Ishikawa (cell line): ENCODE results near the gene RPN2.

ENCODE experiments used
- CEBPB ChIP-seq: IDR thresholded peaks from 2 replicates; pipeline ENCODE4 v1.6.1; 2012
- CREB1 ChIP-seq: IDR thresholded peaks from 2 replicates; pipeline ENCODE4 v1.6.1; 2012; ENCODE audit warnings: low read depth
- EGR1 ChIP-seq: IDR thresholded peaks from 2 replicates; pipeline ENCODE4 v1.6.1; 2012
- EP300 ChIP-seq: IDR thresholded peaks from 2 replicates; pipeline ENCODE4 v1.6.1; 2012; ENCODE audit warnings: borderline replicate concordance
- FOXM1 ChIP-seq: IDR thresholded peaks from 2 replicates; pipeline ENCODE4 v1.6.1; 2012; ENCODE audit warnings: low read depth, borderline replicate concordance
- NFIC ChIP-seq: IDR thresholded peaks from 2 replicates; pipeline ENCODE4 v1.6.1; 2012
- RAD21 ChIP-seq: IDR thresholded peaks from 2 replicates; pipeline ENCODE4 v1.6.1; 2012; ENCODE audit warnings: low read depth
- TAF1 ChIP-seq: IDR thresholded peaks from 2 replicates; pipeline ENCODE4 v1.6.1; 2012; ENCODE audit warnings: low read depth, mild to moderate bottlenecking
- TCF12 ChIP-seq: IDR thresholded peaks from 2 replicates; pipeline ENCODE4 v1.6.1; 2012; ENCODE audit warnings: low read depth
- TEAD4 ChIP-seq: IDR thresholded peaks from 2 replicates; pipeline ENCODE4 v1.6.1; 2012
- YY1 ChIP-seq: IDR thresholded peaks from 2 replicates; pipeline ENCODE4 v1.6.1; 2012; ENCODE audit warnings: low read depth
- ZBTB7A ChIP-seq: IDR thresholded peaks from 2 replicates; pipeline ENCODE4 v1.6.1; 2012; ENCODE audit warnings: low read depth
- TF ChIP-seq, protein P1 (sequence below): IDR thresholded peaks from 2 replicates; pipeline ENCODE4 v1.6.1; 2012; ENCODE audit warnings: low read depth, mild to moderate bottlenecking
- TF ChIP-seq, protein P2 (sequence below): IDR thresholded peaks from 2 replicates; pipeline ENCODE4 v1.6.1; 2012
- TF ChIP-seq, protein P3 (sequence below): IDR thresholded peaks from 2 replicates; pipeline ENCODE4 v1.6.1; 2012

Gene RPN2

DNA sequence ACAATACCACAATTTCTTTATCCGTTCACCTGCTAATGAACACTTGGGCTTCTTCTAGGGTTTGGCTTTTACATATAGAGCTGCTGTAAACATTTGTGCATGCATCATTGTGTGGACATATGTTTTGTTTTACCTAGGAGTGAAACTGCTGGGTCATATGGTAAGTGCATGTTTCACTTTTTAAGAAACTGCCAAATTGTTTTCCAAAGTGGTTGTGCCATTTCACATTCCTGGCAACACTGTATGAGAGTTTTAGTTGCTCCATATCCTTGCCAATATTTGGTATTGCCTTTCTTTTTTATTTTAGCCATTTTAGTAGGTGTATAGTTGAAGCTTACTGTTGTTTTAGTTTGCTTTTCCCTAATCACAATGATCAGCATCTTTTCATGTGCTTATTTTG, 14.1 kb upstream of the RPN2 start:
- no peak for TF ChIP-seq TCF12
- TF ChIP-seq, protein P1, sequence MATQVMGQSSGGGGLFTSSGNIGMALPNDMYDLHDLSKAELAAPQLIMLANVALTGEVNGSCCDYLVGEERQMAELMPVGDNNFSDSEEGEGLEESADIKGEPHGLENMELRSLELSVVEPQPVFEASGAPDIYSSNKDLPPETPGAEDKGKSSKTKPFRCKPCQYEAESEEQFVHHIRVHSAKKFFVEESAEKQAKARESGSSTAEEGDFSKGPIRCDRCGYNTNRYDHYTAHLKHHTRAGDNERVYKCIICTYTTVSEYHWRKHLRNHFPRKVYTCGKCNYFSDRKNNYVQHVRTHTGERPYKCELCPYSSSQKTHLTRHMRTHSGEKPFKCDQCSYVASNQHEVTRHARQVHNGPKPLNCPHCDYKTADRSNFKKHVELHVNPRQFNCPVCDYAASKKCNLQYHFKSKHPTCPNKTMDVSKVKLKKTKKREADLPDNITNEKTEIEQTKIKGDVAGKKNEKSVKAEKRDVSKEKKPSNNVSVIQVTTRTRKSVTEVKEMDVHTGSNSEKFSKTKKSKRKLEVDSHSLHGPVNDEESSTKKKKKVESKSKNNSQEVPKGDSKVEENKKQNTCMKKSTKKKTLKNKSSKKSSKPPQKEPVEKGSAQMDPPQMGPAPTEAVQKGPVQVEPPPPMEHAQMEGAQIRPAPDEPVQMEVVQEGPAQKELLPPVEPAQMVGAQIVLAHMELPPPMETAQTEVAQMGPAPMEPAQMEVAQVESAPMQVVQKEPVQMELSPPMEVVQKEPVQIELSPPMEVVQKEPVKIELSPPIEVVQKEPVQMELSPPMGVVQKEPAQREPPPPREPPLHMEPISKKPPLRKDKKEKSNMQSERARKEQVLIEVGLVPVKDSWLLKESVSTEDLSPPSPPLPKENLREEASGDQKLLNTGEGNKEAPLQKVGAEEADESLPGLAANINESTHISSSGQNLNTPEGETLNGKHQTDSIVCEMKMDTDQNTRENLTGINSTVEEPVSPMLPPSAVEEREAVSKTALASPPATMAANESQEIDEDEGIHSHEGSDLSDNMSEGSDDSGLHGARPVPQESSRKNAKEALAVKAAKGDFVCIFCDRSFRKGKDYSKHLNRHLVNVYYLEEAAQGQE: no peak
- no peak for TF ChIP-seq EP300
- TF ChIP-seq TAF1: no peak
- TF ChIP-seq EGR1: no peak
- no peak for TF ChIP-seq CEBPB
- TF ChIP-seq RAD21: no peak
- TF ChIP-seq CREB1: no peak
- TF ChIP-seq, protein P2, sequence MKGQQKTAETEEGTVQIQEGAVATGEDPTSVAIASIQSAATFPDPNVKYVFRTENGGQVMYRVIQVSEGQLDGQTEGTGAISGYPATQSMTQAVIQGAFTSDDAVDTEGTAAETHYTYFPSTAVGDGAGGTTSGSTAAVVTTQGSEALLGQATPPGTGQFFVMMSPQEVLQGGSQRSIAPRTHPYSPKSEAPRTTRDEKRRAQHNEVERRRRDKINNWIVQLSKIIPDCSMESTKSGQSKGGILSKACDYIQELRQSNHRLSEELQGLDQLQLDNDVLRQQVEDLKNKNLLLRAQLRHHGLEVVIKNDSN: no peak
- TF ChIP-seq YY1: no peak
- TF ChIP-seq TEAD4: no peak
- no peak for TF ChIP-seq FOXM1
- TF ChIP-seq NFIC: no peak
- TF ChIP-seq ZBTB7A: no peak
- TF ChIP-seq, protein P3, sequence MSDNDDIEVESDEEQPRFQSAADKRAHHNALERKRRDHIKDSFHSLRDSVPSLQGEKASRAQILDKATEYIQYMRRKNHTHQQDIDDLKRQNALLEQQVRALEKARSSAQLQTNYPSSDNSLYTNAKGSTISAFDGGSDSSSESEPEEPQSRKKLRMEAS: no peak

DNA sequence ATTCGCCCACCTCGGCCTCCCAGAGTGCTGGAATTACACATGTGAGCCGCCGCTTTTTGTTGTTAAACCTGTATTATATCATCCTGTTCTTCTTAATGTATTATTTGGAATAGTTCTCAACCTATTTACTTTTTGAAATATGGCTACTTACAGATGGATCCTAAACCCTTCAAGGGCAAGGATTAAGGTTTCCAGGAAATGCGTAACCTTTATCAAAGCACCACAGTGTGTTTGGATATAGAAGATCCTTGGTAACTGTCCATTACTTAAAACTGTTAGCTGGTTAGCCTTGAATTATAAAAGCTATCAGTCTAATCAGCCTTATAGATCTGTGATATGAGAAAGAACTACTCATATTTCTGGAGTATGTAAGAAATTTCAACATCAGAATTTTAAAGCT, 12.3 kb upstream of the RPN2 start:
- TF ChIP-seq, protein P2: no peak

DNA sequence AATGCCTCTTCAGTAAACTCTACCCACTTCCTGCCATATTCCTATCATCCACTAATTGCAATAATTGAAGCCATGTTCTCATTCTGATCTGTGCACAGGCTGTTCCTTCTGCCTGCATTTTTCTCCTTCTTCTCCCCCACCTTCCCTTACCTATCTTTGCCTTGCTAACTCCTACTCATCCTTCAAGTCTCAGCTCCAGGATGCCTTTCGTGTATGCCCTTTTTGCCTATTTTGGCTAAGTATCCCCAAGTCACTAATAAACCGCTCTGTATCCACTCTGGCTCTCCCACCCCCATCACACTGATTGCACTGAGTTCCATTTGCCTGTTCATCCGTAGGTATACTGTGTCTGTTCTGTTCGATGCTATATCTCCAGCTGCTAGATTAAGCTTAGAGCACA, 6.3 kb upstream of the RPN2 start:
- TF ChIP-seq, protein P3: no peak
- TF ChIP-seq FOXM1 (no peak), YY1 (no peak), EP300 (no peak), EGR1 (no peak), TEAD4 (no peak), RAD21 (no peak), TCF12 (no peak), CREB1 (no peak), TAF1 (no peak), ZBTB7A (no peak), CEBPB (no peak)
- TF ChIP-seq, protein P1: no peak
- TF ChIP-seq, protein P2: no peak

DNA sequence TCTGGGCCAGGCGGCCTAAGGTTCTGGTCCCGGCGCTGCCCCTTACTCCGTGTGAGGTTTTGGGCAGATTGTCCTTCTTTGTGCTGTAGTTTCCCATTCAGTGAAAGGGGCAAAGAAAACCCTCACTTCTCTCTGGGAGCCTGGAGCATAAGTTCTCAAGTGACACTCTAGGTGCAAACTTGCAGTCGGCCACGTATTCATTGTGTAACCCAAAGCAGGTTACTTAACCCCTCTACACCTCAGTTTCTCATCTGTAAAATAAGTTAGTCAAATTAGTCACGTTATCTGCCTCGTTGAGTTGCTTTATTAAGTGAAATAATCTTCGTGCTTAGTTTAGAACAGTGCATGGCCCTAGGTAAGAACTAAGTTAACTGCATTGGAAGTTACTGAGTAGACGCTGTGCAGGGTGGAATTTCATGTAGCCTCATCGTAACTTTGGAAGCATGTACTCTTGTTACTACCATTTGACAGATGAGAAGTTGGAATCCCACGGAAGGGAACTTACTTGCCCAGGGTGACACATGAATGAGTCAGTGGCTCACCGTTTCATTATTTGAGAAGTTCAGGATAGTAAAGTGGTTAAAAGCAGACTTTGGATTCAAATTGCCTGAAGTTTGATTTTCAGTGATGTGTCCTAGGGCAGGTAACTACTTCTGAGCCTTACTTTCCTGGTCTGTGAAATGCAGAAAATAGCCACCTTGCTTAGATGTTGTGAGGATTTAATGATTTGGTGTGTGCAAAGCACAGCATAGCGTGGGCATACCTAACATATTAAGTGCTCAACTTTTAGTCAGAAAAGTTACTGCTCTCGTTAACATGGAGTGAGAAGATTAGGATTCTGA, 774 bp downstream of the RPN2 start:
- TF ChIP-seq, protein P1: no peak
- TF ChIP-seq CEBPB: peak; percentile 34
